GM19395 (cell line): Measurements from ENCODE around the gene CYP2E1.
"Not testable (repeated sequence)": the region's sequence is repeated elsewhere in the genome, so short reads cannot be mapped to it uniquely, and the experiment has no call there.

Source experiments
- ATAC-seq: cut with Tn5 transposase; IDR thresholded peaks from one replicate; pipeline ENCODE4 v1.9.1; 2021; ENCODE audit warnings: mild to moderate bottlenecking, moderate library complexity; ENCODE audit not compliant: unreplicated experiment

CYP2E1 gene

DNA sequence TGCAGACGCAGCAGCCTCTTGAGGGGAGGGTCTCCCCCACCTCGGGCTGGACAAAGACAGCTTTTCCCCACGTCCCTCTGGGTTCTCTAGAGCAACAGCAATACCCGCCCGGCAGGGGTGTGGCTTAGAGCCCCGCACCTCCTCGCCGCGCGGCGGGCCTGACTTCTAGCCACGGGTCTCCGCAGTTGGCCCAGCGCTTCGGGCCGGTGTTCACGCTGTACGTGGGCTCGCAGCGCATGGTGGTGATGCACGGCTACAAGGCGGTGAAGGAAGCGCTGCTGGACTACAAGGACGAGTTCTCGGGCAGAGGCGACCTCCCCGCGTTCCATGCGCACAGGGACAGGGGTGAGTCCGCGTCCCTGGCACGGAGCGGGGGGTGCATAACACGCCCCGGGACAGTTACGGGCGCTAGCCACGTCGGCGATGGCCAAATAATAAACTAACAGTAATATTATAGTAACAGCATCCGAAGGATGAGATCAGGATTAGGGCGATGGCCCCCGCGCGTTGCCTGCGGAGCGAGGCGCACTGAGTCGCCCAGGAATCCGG is 1.2 kb downstream of the CYP2E1 start:
- ATAC-seq, result no peak

DNA sequence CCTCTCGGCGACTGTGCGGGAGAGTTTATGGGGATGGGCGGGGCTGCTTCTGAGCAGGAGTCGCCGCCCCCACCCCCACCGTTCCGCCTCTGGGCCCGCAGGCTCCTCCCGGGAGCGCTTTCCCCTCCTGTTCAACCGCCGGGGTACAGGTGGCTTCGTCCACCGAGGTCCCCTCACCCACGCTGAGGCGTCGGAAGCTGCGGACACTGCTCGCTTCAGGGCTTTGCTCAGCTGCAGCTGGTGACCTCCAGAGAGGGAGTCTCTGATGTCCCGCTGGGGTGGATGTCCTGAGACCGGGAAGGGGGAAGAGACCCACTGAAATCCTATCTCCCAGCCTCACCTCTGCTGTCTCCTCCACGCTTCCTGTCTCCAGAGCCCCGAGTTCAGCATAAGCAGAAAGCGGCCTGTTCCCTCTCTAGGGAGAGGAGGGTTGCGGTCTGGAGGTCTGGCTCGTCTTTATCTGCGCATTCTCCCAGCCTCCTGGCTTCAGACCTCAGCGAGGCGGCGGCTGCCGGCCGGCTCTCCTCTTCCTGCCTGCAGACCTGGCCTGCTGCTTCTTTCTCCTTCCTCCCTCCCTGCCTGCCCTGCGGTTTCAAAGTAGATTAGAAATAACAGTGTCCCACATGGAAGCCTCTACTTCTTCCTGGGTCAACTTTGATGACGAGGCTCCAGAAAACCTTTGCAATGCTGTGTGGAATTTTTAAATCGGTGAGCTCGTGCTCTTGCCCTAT is 1.8 kb downstream of the CYP2E1 start:
- no peak for ATAC-seq

GRCh38 chr10:133529576-133529946 is 2.4 kb downstream of the CYP2E1 start:
- ATAC-seq, result no peak

GRCh38 chr10:133530506-133530905 is 3.3 kb downstream of the CYP2E1 start:
- ATAC-seq, result no peak

DNA sequence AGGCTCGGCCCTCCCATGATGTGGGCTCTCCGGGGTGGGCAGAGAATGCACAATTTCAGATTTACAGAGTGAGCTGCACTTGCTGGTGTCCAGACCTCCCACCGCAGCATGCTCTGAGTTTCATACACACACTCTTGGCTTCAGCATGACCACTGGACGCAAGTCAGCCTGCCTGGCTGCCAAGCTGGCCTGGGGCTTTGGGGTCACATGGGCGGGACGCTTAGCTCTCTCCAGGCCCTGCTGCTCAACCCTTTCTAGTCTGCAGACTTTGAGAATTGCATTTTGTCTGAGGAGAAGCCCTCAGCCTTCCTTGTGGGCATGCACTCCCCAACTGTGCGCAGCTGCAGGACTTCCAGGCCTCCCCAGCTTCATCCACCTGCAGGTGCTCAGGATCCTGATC is 5.7 kb downstream of the CYP2E1 start:
- no peak for ATAC-seq

GRCh38 chr10:133534417-133534816 is 7.3 kb downstream of the CYP2E1 start:
- no peak for ATAC-seq

- no peak for ATAC-seq
Observed at GRCh38 chr10:133536198-133536597, 9.0 kb downstream of the CYP2E1 start.

GRCh38 chr10:133537546-133538545 is 10.7 kb downstream of the CYP2E1 start:
- ATAC-seq, result no peak

GRCh38 chr10:133541441-133541975 is 14.3 kb downstream of the CYP2E1 start:
- not testable (repeated sequence) for ATAC-seq

- ATAC-seq, result no peak
Observed at GRCh38 chr10:133544506-133544905, 17.3 kb downstream of the CYP2E1 start.

DNA sequence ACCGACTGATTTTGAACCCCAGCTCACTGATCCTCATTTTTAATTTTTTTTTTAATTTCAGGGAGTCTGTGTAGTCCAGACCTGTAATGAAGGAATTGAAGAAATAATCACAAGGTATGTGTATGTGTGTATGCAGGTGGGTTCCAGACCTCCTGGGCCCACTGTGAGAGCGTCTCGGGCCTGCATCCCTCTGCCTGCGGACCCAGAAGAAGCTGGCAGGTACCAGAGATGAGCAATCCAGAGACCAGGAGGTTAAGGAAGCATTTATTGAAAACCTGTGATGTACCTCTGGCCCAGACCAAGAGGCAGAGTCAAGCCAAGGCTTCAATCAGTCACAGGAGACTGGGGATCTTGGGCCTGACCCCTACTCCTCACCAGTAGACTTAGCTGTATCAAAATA is 27.4 kb downstream of the CYP2E1 start:
- ATAC-seq, result no peak

GRCh38 chr10:133555521-133555920 is 28.4 kb downstream of the CYP2E1 start:
- no peak for ATAC-seq

- ATAC-seq, result no peak
Observed at GRCh38 chr10:133557381-133557780, 30.2 kb downstream of the CYP2E1 start.

- ATAC-seq, result no peak
Observed at GRCh38 chr10:133559216-133559615, 32.1 kb downstream of the CYP2E1 start.

DNA sequence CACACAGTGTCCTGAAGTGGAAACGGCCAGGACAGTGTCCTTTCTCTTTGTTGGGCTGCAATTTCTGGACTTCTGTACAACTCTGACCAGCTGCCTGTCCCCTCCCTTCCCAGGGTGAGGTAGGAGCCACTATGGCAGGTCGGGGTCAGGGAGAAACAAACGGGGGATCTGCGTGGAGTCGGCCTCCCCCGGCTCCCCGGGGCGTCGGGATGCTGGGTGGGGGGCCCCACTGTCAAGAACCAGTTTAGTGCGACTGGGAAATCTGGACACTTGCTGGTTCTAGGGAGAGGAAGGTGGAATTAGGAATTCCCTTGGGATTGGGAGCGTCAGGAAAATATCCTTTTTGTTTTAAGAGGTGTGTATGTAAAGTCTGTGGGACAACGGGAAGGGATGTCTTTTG is 37.7 kb downstream of the CYP2E1 start:
- no peak for ATAC-seq

DNA sequence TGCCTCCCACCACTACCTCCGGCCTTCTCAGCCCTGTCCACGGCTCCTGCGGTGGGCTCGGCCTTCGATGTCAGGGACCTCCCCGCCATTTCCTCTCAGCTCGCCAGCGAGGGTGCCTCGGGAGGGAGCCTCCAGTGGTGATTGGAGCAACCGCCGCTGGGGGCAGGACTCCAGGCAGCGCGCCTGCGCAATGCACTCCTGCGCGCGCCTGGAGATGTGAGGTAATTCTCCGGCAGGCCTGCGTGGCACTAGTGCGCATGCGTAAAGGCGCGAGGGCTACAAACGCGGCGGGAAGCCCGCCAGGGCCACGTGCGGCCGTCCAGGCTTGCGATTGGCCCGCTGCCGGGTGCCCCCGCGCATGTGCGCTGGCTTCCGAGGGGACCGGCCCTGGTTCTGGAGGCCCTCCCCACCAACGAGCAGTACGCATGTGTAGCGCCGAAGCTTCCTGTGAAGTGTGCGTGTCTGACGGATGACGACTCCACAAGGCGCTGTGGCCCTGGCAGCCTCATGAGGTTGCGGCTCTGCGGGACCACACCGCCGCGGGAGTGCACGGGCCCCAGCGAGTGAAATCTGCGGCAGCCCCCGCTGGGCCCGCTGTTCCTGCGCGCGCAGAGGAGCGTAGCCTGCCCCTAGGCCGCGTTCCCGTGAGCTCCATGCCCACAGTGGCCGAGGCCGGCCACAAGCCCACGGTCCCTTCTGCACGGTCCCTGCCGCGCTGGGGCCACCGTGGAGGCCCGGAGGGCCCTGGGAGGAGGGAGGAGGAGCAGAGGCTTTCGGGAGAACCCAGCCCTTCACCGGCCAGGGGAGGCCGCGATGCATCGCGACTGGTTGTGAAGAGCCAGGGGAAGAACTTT is 38.5 kb downstream of the CYP2E1 start, which contains the start of gene SYCE1:
SYCE1 (minus strand) TSS at position 143 of the 854 bp plus-strand sequence; CDS start at position 89, 54 bp downstream.
- no peak for ATAC-seq

DNA sequence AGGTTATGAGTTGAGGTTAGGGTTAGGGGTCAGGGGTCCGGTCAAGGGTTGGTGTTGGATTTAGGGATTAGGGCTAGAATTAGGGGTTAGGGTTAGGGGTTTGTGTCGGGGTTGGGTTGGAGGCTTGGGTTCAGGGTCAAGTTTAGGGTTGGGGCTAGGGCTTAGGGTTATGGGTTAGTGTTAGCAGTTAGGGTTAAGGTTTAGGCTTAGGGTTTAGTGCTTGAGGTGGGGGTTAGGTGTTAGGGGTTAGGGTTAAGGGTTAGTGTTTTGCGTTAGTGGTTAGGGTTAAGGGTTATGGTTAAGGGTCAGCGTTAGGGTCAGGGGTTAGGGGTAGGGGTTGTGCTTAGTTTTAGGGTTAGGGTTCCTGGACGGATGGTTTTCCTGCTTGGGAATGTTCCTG is 40.0 kb downstream of the CYP2E1 start:
- ATAC-seq, result no peak

DNA sequence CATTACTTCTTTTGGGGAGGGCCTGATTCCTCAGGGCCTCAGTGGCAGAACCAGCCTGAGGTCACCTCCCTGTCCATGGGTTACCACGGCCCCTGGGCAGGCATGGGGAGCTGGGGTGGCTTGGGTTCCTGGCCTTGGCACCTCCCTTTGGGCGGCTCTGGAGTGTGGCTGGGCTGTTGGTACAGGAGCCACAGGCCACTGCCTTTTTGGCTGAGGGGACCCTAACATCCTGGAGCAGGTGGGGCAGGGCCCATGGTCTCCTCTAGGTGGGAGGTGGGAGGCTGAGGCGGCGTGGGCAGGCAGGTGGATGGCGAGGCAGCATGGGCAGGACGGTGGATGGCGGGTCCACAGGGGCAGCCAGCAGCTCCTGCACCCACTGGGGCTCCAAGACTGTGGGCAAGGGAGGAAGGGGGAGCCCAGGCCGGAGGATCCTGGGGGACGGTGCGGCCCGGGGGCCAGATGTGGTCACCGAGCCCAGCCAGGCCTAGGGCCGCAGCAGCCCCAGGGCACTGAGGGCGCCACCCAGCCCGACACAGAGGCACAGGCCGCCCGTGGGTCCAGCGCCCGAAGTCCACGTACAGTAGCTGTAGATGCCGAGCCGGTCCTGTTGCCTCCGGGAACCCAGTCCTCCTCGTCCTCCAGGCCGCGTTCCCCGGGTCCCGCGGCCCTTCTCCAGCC is 40.6 kb downstream of the CYP2E1 start:
- ATAC-seq, result no peak

- no peak for ATAC-seq
Observed at GRCh38 chr10:133568287-133568614, 41.1 kb downstream of the CYP2E1 start.
